GM12878 (cell line): ENCODE data around the gene CHAF1A. TPM values are rescaled to one million over a fixed set of nuclear protein-coding genes. Genes with fewer than 3 reads are reported as not detected.
A peak's percentile ranks its signal among the peaks of the same experiment; 100 is the strongest.

Experiments used
- ATAC-seq: fragments of 200-7000 bp; cut with Tn5 transposase; 3 replicates; pipeline ENCODE4 v1.9.1; 2020; ENCODE audit warnings: mild to moderate bottlenecking, moderate library complexity
- BruUV-seq: library from RNA; stranded (reverse); fragments of 400-500 nt; replicated peaks from 2 replicates; lab custom pipeline; 2021; lab: Mats Ljungman, UMichigan
- CTCF ChIA-PET: fragments of 300-600 bp; sonication (Branson Sonifier 250); formaldehyde crosslinking; extraction: SDS; loops from one replicate; lab custom pipeline; 2021; ENCODE audit warnings: inconsistent platforms; lab: Yijun Ruan, JAX
- POLR2A ChIA-PET: fragments of 350-600 bp; formaldehyde crosslinking; extraction: SDS; loops from one replicate; lab custom pipeline; 2021; ENCODE audit warnings: inconsistent platforms; lab: Charles Lee
- RAD21 ChIA-PET: fragments of 300-600 bp; sonication (Branson Sonifier 250); formaldehyde crosslinking; loops from one replicate; lab custom pipeline; 2023; ENCODE audit warnings: antibody characterized with exemption; ENCODE audit not compliant: unreplicated experiment; lab: Charles Lee
- SMC1A ChIA-PET: fragments of 300-600 bp; sonication (Branson Sonifier 250); formaldehyde crosslinking; loops from one replicate; lab custom pipeline; 2023; ENCODE audit not compliant: unreplicated experiment, uncharacterized antibody; lab: Charles Lee
- DNase-seq: peaks from one replicate; pipeline ENCODE4 v3.0.0-alpha.2; 2011; ENCODE audit warnings: low read depth, low spot score
- FAIRE-seq: peaks from 3 replicates; lab custom pipeline; 2011; peaks lifted over from hg19 to GRCh38; lab: Jason Lieb, UNC
- H2AFZ ChIP-seq: 2 replicates; pipeline ENCODE4 v1.6.0; 2011; ENCODE audit warnings: low read depth, low read length, control low read depth; ENCODE audit not compliant: control insufficient read depth
- H3K27ac ChIP-seq: 2 replicates; pipeline ENCODE4 v1.5.1; 2011; ENCODE audit warnings: control low read depth; ENCODE audit not compliant: control insufficient read depth, insufficient read depth
- H3K27me3 ChIP-seq, 2 experiments: replicated peaks in 1 of 2; 2 replicates each; pipeline versions ENCODE4 v1.6.0 to v1.6.1; 2011; ENCODE audit warnings: low read length in 1 of 2; ENCODE audit not compliant: control insufficient read depth in 2 of 2, insufficient read depth in 2 of 2
- H3K36me3 ChIP-seq, 2 experiments: 2 replicates each; pipeline ENCODE4 v1.5.1; 2011; ENCODE audit warnings: low read length in 1 of 2; ENCODE audit not compliant: control insufficient read depth in 2 of 2, insufficient read depth in 2 of 2
- H3K4me1 ChIP-seq: 2 replicates; pipeline ENCODE4 v1.6.1; 2011; ENCODE audit warnings: mild to moderate bottlenecking, low read length, moderate library complexity, mixed read lengths; ENCODE audit not compliant: control insufficient read depth, insufficient read depth
- H3K4me2 ChIP-seq: 2 replicates; pipeline ENCODE4 v1.6.0; 2011; ENCODE audit warnings: control low read depth; ENCODE audit not compliant: control insufficient read depth, insufficient read depth
- H3K4me3 ChIP-seq: fragments of 200-600 bp; sonication (generic); 2 replicates; pipeline ENCODE4 v1.5.1; 2016
- H3K79me2 ChIP-seq: 2 replicates; pipeline ENCODE4 v1.6.0; 2011; ENCODE audit warnings: low read length; ENCODE audit not compliant: control insufficient read depth, insufficient read depth
- H3K9ac ChIP-seq: 2 replicates; pipeline ENCODE4 v1.8.0; 2011; ENCODE audit warnings: low read length, control low read depth, mixed read lengths; ENCODE audit not compliant: control insufficient read depth, insufficient read depth
- H3K9me3 ChIP-seq: replicated peaks from 3 replicates; pipeline ENCODE4 v1.5.1; 2011; ENCODE audit warnings: mild to moderate bottlenecking, low read length; ENCODE audit not compliant: control insufficient read depth, insufficient read depth
- H4K20me1 ChIP-seq: 2 replicates; pipeline ENCODE4 v1.6.0; 2011; ENCODE audit not compliant: control insufficient read depth, insufficient read depth
- POLR2A ChIP-seq: IDR thresholded peaks from 2 replicates; pipeline ENCODE4 v1.6.1; 2011; ENCODE audit warnings: low read depth, mild to moderate bottlenecking, low read length
- POLR2AphosphoS5 ChIP-seq: IDR thresholded peaks from 2 replicates; pipeline ENCODE4 v1.6.1; 2011; ENCODE audit warnings: mild to moderate bottlenecking, low read length, inconsistent platforms
- STAT3 ChIP-seq: IDR thresholded peaks from 2 replicates; pipeline ENCODE4 v1.6.1; 2011; ENCODE audit warnings: low read depth, low read length, improper control_type of control experiment
- WGBS: methylation state at CpG from one replicate; pipeline ENCODE4 v1.1.6; 2016; ENCODE audit warnings: low lambda C conversion rate; ENCODE audit not compliant: insufficient replicate concordance, insufficient coverage; ENCODE audit errors: missing lambda C conversion rate; 5-methylcytosine and 5-hydroxymethylcytosine counted together
- in situ Hi-C: fragments of 300-500 bp; cut with MboI; formaldehyde crosslinking; loops from 9 replicates; pipeline ENCODE4 v1.14.3; 2018; ENCODE audit warnings: mixed read lengths
- intact Hi-C: fragments of 100-400 bp; cut with micrococcal nuclease; formaldehyde crosslinking; loops from one replicate; pipeline ENCODE4 v1.14.2; 2022; ENCODE audit not compliant: unreplicated experiment
- polyA plus RNA-seq, 11 experiments: library from polyadenylated mRNA; depleted of rRNA in 4 of 11; unstranded in 6 of 11; stranded (reverse) in 5 of 11; fragments of >200 nt; fragmentation: Nextera tagmentation in 4 of 11; fragmentation: Illumina TruSeq in 1 of 11; extraction: Ambion mirVana in 4 of 11; extraction: Trizol in 1 of 11; gene quantifications; 1 replicate in 1 of 11; 2 replicates in 10 of 11; pipeline versions ENCODE4 v1.2.1 to v1.2.3, GENCODE V29; 2011 to 2016; ENCODE audit warnings: inconsistent platforms in 2 of 11, missing spikeins in 2 of 11, low read depth in 1 of 11
- total RNA-seq, 4 experiments: library from RNA; depleted of rRNA in 3 of 4; stranded (reverse); fragments of >200 nt in 3 of 4; fragmentation: Illumina TruSeq in 1 of 4; extraction: Trizol in 1 of 4; gene quantifications; 2 replicates each; pipeline versions ENCODE4 v1.2.1 to v1.2.3, GENCODE V29; 2013 to 2021
- TF ChIP-seq, protein P1 (sequence below): fragments of 450-650 bp; IDR thresholded peaks from 2 replicates; pipeline ENCODE4 v1.6.1; 2016; ENCODE audit warnings: mild to moderate bottlenecking
- TF ChIP-seq, protein P2 (sequence below): IDR thresholded peaks from 2 replicates; pipeline ENCODE4 v1.6.1; 2011; ENCODE audit warnings: low read depth, low read length, improper control_type of control experiment, borderline replicate concordance

CHAF1A gene
- total and polyA plus RNA-seq, 10 of the 15 experiments (the other 5 are each of a cell fraction or from before 2014, with no cell fraction given) = 1.3 to 69.1 (median 34.2) TPM

DNA sequence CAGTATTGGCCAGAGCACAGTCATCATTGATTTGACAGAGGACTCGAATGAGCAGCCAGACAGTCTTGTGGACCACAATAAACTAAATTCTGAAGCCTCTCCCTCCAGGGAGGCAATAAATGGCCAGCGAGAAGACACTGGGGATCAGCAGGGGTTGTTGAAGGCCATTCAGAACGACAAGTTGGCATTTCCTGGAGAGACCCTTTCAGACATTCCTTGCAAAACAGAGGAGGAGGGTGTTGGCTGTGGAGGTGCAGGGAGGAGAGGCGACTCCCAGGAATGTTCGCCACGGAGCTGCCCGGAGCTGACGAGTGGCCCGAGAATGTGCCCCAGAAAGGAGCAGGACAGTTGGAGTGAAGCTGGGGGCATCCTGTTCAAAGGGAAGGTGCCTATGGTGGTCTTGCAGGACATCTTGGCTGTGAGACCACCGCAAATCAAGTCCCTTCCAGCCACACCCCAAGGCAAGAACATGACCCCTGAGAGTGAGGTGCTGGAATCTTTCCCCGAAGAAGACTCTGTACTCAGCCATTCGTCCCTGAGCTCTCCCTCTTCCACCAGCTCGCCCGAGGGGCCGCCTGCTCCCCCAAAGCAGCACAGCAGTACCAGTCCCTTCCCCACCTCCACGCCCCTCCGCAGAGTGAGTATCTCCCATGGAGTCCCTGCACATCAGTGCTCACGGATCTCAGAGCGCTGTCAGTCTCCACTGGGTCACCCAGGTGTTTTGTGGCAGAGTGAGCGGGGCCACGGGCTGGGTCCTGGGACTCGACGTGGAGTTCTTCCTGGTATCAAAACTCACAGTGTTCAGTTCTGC, 6.9 kb downstream of the CHAF1A start:
- no peak overlapping the region for H3K27ac ChIP-seq
- no peak overlapping the region for H3K4me3 ChIP-seq
- FAIRE-seq = no peak
- H3K9me3 ChIP-seq = no peaks in the 10 kb centered on the region
- H3K4me1 ChIP-seq = peaks cover under 1% of the 10 kb centered on the region; the same call in 1 of the 2 replicates
- no peak overlapping the region for H3K9ac ChIP-seq
- CTCF ChIA-PET = no interaction called here
- H3K4me2 ChIP-seq = no peak overlapping the region
- POLR2A ChIA-PET = no interaction called here
- RAD21 ChIA-PET = no interaction called here
- no peak overlapping the region for H2AFZ ChIP-seq
- TF ChIP-seq POLR2A (peak; percentile 29; the same call in 1 of the 2 replicates), STAT3 (no peak), POLR2AphosphoS5 (peak; percentile 46; the same call in 1 of the 2 replicates)
- TF ChIP-seq, protein P1, sequence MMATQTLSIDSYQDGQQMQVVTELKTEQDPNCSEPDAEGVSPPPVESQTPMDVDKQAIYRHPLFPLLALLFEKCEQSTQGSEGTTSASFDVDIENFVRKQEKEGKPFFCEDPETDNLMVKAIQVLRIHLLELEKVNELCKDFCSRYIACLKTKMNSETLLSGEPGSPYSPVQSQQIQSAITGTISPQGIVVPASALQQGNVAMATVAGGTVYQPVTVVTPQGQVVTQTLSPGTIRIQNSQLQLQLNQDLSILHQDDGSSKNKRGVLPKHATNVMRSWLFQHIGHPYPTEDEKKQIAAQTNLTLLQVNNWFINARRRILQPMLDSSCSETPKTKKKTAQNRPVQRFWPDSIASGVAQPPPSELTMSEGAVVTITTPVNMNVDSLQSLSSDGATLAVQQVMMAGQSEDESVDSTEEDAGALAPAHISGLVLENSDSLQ = no peak
- TF ChIP-seq, protein P2, sequence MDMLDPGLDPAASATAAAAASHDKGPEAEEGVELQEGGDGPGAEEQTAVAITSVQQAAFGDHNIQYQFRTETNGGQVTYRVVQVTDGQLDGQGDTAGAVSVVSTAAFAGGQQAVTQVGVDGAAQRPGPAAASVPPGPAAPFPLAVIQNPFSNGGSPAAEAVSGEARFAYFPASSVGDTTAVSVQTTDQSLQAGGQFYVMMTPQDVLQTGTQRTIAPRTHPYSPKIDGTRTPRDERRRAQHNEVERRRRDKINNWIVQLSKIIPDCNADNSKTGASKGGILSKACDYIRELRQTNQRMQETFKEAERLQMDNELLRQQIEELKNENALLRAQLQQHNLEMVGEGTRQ = no peak
- TF ChIP-seq, all 136 proteins: peak for 2
- in situ Hi-C loops = no loop called here
- H3K27me3 ChIP-seq = no peaks in the 10 kb centered on the region
- WGBS = 95% methylated on average over 23 of the region's 23 CpGs
- H3K36me3 ChIP-seq = peaks cover 12 to 20% of the 10 kb centered on the region in 2 experiments; a peak in 3 of 4 replicates
- no peak for DNase-seq
- peaks cover 32% of the 10 kb centered on the region for H3K79me2 ChIP-seq
- SMC1A ChIA-PET = no interaction called here
- BruUV-seq = TSS peak; percentile 42
- intact Hi-C loops = no loop called here
- H4K20me1 ChIP-seq = no peaks in the 10 kb centered on the region; the same call in 1 of the 2 replicates
- no peak for ATAC-seq
